ENCODE measurements around the gene SMARCAD1. TPM values are rescaled to one million over a fixed set of nuclear protein-coding genes. Genes with fewer than 3 reads are reported as not detected.
"Not testable (repeated sequence)": the region's sequence is repeated elsewhere in the genome, so short reads cannot be mapped to it uniquely, and the experiment has no call there.

The SMARCAD1 gene
- total RNA-seq, 1 donor from 2014 or later: 59.0 TPM

DNA sequence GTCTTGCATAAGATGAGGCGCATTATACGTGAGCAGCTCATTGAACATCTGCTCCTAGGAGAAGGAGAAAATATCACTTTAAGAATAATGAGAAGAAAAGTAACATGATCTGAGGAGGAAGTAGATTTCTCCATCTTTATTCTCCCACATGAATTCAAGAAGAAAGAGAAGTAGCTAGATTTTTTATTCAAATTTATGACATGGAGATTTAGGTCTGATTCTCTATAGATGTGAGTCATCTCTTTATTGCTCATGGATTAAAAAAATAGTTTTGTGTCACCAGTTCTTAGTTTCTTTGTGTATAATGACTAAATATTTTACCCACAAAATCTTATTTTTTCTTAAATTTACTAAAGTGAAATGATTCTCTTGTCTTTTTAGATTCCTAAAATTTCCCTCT is 94.5 kb downstream of the SMARCAD1 start:
- DNase-seq: no peak

- DNase-seq: peak; percentile 10
These were observed 96.8 kb downstream of the SMARCAD1 start for GRCh38 chr4:94304365-94304971.

- DNase-seq: no peak
These were observed 98.0 kb downstream of the SMARCAD1 start for GRCh38 chr4:94305466-94306225.

- peak; percentile 6 for DNase-seq
These were observed 99.0 kb downstream of the SMARCAD1 start for GRCh38 chr4:94306713-94307112.

- DNase-seq: peak; percentile 2
These were observed 99.7 kb downstream of the SMARCAD1 start for GRCh38 chr4:94307231-94307871.

DNA sequence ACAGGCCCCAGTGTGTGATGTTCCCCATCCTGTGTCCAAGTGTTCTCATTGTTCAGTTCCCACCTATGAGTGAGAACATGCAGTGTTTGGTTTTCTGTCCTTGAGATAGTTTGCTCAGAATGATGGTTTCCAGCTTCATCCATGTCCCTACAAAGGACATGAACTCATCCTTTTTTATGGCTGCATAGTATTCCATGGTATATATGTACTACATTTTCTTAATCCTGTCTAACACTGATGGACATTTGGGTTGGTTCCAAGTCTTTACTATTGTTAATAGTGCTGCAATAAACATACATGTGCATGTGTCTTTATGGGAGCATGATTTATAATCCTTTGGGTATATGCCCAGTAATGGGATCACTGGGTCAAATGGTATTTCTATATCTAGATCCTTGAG is 112.3 kb downstream of the SMARCAD1 start:
- not testable (repeated sequence) for DNase-seq

DNA sequence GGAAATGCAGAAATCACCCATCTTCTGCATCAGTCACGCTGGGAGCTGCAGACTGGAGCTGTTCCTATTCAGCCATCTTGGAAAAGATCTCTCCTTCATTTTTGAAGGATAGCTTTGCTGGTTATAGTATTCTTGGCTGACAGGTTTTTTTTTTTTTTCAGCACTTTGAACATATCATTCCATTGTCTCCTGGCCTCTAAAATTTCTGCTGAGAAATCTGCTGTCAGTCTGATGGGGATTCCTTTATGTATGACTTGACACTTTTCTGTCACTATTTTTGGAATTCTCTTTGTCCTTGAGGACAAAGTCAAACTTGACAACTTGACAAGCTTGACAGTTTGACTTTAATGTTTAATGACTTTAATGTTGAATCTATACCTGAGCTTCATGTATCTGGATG is 118.2 kb downstream of the SMARCAD1 start:
- no peak for DNase-seq

- DNase-seq: no peak
These were observed 122.3 kb downstream of the SMARCAD1 start for GRCh38 chr4:94329933-94330332.

- no peak for DNase-seq
These were observed 125.4 kb downstream of the SMARCAD1 start for GRCh38 chr4:94332983-94333590.

- DNase-seq: no peak
These were observed 126.2 kb downstream of the SMARCAD1 start for GRCh38 chr4:94333866-94334265.

- DNase-seq: peak; percentile 84
These were observed 126.8 kb downstream of the SMARCAD1 start for GRCh38 chr4:94334476-94334875.

- no peak for DNase-seq
These were observed 127.3 kb downstream of the SMARCAD1 start for GRCh38 chr4:94334962-94335361.

DNA sequence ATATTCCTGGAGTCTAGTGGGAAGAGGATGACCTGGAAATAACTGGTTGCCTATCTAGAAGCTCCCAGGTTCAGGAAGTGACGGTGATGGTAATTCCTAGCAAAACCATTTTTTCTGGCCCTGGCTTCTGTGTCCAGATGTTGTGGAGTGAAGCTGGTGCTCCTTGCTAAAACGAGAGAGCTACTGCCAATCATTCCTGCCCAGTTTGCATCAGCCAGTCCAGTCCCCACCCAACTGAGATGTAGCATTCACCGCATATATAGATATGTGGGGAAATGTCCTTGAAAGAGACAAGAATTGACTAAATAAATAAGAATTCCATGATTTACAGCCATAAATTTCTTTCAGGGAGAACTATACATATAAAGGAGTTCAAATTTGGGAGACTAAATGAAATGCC is 128.6 kb downstream of the SMARCAD1 start:
- DNase-seq: no peak

DNA sequence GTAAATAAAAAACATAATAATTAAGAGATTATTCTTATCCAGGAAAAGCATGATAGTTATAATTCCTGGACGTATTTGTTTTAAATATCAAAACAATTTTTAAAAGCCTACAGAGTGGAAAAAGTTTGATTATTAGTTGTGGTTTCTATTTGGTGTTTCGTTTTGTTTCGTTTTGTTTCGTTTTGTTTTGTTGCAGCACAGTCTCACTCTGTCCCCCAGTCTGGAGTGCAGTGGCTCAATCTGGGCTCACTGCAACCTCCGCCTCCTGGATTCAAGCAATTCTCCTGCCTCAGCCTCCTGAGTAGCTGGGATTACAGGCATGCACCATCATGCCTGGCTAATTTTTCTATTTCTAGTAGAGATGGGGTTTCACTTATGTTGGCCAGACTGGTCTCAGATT is 129.1 kb downstream of the SMARCAD1 start:
- not testable (repeated sequence) for DNase-seq

DNA sequence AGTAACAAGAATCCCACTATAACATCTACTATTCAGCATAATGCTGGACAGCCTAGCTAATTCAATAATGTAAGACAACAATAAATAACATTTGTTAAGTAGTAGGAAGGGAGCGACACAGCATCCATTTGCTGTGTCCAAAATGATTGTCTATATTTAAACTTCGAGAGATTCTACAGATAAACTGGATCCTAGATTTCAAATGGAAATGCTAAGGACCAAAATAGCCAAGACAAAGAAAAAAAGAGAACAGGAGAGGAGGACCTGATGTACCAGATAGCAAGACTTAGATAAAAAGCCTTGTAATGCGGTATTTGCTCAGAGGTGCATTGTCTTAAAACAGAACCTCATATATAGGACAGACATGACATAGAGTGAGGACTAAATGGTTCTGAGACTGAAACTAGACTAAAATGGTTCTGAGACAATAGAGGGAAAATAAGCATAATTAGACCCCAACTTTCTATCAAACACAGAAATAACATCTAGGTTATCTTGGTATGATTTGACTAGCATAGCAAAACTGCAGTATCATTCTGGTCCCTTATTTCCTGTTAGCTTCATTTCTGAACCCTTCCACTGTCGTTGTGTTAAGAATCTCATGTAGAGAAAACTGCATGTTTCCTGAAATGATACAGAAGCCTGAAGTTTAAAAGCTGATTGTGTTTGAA is 131.2 kb downstream of the SMARCAD1 start:
- DNase-seq: no peak

DNA sequence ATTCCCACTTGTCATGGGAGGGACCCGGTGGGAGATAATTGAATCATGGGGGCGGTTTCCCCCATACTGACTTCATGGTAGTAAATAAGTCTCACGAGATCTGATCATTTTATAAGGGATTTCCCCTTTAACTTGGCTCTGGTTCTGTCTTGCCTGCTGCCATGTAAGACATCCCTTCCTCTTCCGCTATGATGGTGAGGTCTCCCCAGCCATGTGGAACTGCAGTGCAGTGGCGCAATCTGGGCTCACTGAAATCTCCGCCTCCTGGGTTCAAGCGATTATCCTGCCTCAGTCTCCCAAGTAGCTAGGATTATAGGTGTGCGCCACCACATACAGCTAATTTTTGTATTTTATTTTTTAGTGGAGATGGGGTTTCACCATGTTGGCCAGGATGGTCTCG is 132.1 kb downstream of the SMARCAD1 start:
- no peak for DNase-seq

Other genes with a start within 250 kb of the SMARCAD1 start
- 9.6 TPM for gene HPGDS, start 135.0 kb downstream of the SMARCAD1 start, total RNA-seq
- 143 TPM for gene PDLIM5, start 244.1 kb downstream of the SMARCAD1 start, total RNA-seq

Data from skin of body (tissue), 2 donors.